Measurements from ENCODE around the gene QPCTL.
"Not testable (repeated sequence)": the region's sequence is repeated elsewhere in the genome, so short reads cannot be mapped to it uniquely, and the experiment has no call there.

Gene QPCTL

DNA sequence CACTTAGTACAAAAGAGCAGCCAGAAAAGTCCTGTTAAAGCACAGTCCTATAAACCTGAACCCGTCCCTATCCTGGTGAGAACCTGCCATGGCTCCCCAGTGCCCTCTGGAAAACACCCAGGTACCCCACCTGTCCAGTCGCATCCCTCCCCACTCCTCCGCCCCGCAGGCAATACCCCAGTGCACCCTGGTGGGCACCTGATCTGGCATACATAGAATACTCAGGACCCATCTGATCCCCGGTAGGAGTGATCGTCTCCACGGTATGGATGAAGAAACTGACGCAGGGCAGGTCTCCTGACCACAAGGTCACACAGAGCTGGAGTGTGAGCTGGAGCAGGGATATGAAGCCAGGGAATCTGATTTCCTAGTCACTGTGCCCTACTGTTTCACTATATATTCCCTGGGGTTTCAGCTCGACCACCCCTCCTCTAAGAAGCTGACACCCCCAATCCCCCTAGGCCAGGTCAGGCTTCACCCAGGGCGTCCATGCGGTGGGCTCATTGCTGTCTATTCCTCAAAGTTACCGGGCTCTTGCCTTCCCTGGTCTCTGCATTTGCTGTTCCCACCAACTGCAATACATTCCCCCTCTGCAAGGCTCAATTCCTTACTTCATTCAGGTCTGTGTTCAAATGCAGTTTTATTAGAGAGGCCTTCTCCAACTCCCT, 25.7 kb downstream of the QPCTL start:
- no peak for DNase-seq

DNA sequence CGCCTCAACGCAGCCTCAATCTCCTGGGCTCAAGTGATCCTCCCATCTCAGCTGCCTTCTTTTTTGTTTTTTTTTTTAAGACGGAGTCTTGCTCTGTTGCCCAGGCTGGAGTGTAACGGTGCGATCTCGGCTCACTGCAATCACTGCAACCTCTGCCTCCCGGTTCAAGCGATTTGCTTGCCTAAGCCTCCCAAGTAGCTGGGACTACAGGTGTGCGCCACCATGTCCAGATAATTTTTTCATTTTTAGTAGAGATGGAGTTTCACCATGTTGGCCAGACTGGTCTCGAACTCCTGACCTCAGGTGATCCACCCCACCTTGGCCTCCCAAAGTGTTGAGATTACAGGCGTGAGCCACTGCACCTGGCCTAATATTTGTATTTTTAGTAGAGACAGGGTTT, 27.6 kb downstream of the QPCTL start:
- DNase-seq = not testable (repeated sequence)

- DNase-seq = not testable (repeated sequence)
Observed at GRCh38 chr19:45728683-45729082, 36.2 kb downstream of the QPCTL start.

DNA sequence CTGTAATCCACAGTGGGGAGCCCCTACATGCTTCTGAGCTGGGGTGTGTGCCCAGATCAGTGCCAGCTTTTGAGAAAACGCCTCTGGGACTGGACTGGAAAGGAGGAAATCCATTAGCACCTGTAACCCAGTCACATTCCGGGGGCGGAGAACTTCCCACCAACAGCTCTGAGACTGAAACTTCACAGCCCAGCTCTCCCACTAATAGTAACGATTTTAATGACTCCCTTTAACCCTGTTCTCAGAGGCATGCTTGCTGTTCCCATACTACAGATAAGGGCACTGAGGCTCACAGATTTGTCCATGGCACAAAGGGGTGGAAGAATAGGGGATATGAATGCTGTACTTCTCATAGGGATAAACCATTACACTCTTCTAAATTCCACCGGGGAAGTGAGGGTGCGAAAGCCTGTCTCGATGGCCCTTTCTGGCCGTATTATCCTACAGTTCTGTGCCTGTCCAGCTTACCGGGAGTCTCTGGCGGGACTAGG, 37.4 kb downstream of the QPCTL start:
- DNase-seq = peak; percentile 25

DNA sequence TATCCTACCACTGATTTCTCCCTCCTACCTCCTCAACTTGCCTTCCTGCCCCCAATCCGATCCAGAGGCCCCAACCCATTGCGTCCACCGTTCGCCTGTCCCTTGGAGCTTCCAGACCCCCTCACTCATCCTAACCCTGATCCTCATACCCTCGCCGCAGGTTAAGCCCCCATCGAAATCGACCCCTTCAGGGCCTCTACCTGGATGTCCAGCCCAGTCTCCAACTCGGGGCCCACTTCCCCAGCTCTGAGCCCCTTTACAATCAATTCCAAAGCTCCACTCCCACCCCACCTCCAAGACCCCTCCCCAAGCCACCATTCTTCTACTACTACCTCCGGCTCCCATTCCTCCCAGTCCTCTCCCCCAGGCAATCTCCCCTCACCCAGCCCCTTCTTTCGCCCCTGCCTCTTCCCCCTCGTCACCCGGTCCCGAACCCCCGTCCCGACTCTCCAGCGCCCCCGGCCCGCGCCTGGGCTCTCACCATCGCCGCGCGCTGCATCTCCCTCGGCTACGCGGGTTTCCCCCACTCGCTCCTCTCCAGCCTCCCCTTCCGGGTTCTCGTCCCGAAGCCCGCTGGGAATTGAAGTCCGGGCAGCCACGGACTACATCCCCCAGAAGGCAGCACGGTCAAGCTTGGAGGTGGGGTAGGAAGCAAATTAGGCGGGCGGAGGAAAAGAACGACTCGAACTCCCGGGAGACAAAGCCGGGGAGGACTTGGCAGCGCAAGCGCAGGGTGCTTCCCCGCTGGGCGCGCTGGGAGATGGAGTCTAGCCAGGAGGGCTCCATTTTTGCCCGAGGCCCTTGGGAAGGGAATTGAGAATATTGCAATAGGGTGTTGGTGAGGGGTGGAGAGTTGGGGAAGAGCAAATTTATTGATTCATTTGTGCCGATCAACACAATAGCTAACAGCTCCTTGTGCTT, 38.2 kb downstream of the QPCTL start, which contains the start of gene FBXO46:
FBXO46 (minus strand) TSS at position 529 of the 921 bp plus-strand sequence. CDS start 17,401 bp downstream, outside the sequence.
- peak; percentile 91 for DNase-seq

DNA sequence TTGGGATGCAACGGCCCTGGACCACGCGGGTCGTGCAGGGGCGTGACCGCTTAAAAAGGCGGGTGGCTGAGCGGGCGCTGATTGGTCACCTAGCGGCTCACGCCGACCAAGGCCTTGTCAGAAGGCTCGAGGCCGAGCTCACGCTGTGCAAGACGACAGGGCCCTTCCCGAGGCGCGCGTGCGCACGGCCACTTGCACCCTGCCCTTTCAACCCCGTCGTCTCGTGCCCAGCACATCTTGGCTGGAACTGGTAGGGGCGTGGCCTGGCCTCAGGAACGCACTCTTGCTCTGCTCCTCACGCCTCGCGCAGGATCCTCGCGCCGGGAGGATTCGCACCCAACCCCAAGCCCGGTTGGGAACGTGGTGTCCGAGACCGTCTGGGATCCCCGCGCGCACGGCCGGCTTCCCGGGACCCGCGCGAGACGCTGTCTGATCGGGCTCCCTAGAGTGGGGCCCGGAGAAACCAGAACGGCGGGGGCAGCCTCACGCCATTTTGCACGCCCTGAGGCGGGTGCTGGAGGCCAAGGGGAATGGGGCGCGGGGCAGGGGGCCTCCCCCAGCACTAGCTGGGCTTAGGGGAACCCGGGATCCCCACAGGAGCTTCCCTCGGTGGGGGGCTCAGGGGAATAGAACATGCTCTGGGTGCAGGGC, 40.8 kb downstream of the QPCTL start, which contains the start of gene MEIOSIN:
MEIOSIN (plus strand) TSS at position 280 of the 651 bp plus-strand sequence. CDS start 1,938 bp downstream, outside the sequence.
- no peak for DNase-seq

DNA sequence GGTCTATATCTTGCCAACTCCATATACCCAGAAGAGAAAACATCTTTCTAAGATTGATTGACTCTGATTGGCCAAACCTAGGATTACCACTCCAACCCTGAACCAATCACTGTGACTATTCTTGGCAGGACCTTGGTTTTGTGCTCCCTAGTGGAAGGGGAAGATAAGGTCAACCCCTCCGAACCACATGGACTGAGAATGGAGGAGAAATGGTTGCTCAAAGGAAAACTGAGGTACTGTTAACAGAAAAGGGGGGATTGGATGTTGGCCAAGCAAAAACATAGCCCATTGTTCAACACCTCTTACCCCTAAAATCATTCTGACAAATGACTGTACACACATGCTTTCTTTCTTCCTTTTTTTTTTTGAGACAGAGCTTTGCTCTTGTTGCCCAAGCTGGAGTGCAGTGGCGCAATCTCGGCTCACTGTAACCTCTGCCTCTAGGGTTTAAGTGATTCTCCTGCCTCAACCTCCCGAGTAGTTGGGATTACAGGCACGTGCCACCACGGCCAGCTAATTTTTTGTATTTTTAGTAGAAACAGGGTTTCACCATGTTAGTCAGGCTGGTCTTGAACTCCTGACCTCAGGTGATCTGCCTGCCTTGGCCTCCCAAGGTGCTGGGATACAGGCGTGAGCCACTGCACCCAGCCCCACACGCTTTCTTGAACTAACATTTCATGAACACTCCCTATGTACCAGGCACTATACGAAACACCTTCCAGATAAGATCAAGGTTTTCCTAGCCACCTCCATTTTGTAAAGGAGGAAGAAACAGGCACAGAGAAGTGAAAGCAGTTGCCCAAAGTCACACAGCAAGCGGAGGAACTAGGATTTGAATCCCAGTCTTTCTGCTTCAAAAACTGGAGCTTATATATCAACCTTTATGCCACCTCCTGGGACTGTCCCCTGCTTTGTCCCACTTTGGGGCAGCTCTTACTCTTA, 47.3 kb downstream of the QPCTL start:
- no peak for DNase-seq

- DNase-seq = no peak
Observed at GRCh38 chr19:45742969-45743368, 50.5 kb downstream of the QPCTL start.

GRCh38 chr19:45745606-45746005, 53.1 kb downstream of the QPCTL start:
- DNase-seq = no peak

DNA sequence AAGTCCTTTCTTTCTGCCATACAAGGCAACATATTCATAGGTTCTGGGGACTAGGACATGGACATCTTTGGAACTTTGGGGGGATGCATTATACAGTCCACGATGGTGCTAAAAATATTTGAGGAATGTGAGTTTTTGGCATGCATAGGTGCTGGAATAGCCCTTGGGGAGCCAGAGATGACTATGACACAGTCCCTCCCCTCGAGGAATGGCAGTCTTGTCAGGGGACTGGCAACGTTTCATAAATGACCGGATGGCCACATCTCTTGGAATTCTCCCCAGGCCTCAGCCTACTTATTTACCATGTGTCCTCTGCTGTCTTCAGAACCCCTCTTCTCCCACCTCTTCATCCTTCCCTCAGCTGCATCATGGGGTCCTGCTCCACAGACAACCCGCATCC, 54.4 kb downstream of the QPCTL start:
- DNase-seq = no peak

DNA sequence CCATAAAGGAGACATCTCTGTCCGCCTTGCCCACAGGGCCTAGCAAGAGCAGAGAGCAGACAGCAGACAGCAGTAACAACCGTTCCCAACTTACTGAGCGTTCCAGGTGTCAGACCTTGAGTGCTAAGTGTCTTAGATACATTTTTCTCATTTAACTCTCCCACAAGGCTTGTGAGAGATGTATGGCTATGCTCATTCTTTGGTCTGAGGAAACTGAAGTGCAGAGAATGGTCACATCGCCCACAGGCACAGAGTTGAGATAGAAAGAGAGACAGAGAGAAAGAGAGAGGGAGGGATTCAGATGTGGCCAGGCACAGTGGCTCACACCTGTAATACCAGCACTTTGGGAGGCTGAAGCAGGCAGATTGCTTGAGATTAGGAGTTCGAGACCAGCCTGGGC, 55.0 kb downstream of the QPCTL start:
- DNase-seq = no peak

DNA sequence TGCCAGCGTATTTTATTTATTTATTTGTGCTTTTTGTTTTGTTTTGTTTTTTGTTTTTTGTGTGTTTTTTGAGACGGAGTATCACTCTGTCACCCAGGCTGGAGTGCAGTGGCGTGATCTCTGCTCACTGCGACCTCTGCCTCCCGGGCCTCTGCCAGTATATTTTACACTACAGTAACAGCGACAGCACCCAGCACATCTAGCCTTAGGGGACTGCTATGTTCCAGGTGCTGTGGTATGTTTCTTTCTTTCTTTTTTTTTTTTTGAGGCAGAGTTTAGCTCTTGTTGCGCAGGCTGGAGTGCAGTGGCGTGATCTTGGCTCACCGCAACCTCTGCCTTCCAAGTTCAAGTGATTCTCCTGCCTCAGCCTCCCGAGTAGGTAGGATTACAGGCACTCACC, 59.0 kb downstream of the QPCTL start:
- DNase-seq = not testable (repeated sequence)

- DNase-seq = no peak
Observed at GRCh38 chr19:45752639-45753038, 60.2 kb downstream of the QPCTL start.

DNA sequence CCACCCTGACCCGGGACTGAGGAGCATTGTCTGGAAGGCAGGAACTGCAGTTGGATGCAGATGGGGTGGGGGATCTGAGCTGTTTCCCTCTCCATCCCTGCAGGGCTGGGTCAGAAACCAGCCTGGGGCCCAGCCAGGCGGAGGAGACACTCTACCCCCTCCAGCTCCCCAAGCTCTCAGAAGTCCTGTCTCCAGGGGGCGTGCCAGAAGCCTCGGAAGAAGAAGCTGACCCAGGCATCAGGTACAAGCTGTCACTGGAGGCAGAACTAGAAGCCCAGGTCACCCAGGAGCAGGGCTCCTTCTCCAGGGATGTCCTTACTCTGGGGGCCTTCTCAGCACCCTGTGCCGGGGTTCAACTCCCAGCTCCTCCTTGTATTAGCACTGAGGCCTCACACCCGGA, 61.1 kb downstream of the QPCTL start:
- DNase-seq = no peak

Data from stimulated activated CD4-positive, alpha-beta T cell treated with anti-CD3 and anti-CD28 coated beads, Interleukin-4, amount 100 ng/mL, for 1 hour (primary cell).